H1 (cell line): Measurements from ENCODE around the gene GALNT15. TPM values are rescaled to one million over a fixed set of nuclear protein-coding genes. Genes with fewer than 3 reads are reported as not detected.

Source experiments
- CTCF ChIA-PET: fragments of 300-600 bp; sonication (Branson Sonifier 250); formaldehyde crosslinking; loops from one replicate; lab custom pipeline; 2021; ENCODE audit not compliant: partially characterized antibody; lab: Charles Lee
- POLR2A ChIA-PET: fragments of 300-600 bp; sonication (Branson Sonifier 250); formaldehyde crosslinking; loops from one replicate; lab custom pipeline; 2021; ENCODE audit warnings: inconsistent platforms; ENCODE audit not compliant: partially characterized antibody; lab: Charles Lee
- DNase-seq, 2 experiments: peaks; one replicate each; pipeline versions ENCODE4 v3.0.0 to v3.0.0-alpha.2; 2010 to 2022; ENCODE audit warnings: low spot score in 2 of 2, low read depth in 1 of 2, mixed read lengths in 1 of 2
- FAIRE-seq: peaks from 2 replicates; lab custom pipeline; 2011; peaks lifted over from hg19 to GRCh38; lab: Jason Lieb, UNC
- H2AFZ ChIP-seq: 2 replicates; pipeline ENCODE4 v1.8.1; 2012; ENCODE audit warnings: low read length, inconsistent platforms
- H2AK5ac ChIP-seq: 2 replicates; pipeline ENCODE4 v1.6.1; 2013; ENCODE audit warnings: low read depth, low read length
- H2BK120ac ChIP-seq: replicated peaks from 2 replicates; pipeline ENCODE3; 2013; ENCODE audit warnings: low read depth, low read length, inconsistent platforms
- H2BK12ac ChIP-seq: 2 replicates; pipeline ENCODE4 v1.6.1; 2013; ENCODE audit warnings: low read depth, low read length
- H2BK15ac ChIP-seq: 2 replicates; pipeline ENCODE4 v1.6.1; 2013; ENCODE audit warnings: low read length
- H2BK20ac ChIP-seq: 2 replicates; pipeline ENCODE4 v1.6.1; 2013; ENCODE audit warnings: low read length
- H2BK5ac ChIP-seq: 2 replicates; pipeline ENCODE4 v1.6.1; 2013; ENCODE audit warnings: low read depth, low read length
- H3K14ac ChIP-seq: 2 replicates; pipeline ENCODE4 v1.6.1; 2013; ENCODE audit warnings: inconsistent platforms; ENCODE audit not compliant: insufficient read length
- H3K18ac ChIP-seq: 2 replicates; pipeline ENCODE4 v1.6.1; 2013; ENCODE audit warnings: low read length; ENCODE audit errors: extremely low read depth
- H3K23ac ChIP-seq: 2 replicates; pipeline ENCODE4 v1.6.1; 2013; ENCODE audit warnings: inconsistent platforms; ENCODE audit not compliant: insufficient read length
- H3K23me2 ChIP-seq: 2 replicates; pipeline ENCODE4 v1.6.1; 2013; ENCODE audit warnings: low read depth, low read length
- H3K27ac ChIP-seq: 2 replicates; pipeline ENCODE4 v1.6.1; 2011; ENCODE audit warnings: low read depth, low read length, inconsistent platforms
- H3K27me3 ChIP-seq, 4 experiments: replicated peaks in 1 of 4; 1 replicate in 1 of 4; 2 replicates in 3 of 4; pipeline versions ENCODE4 v1.6.1 to v1.8.1; 2011 to 2013; ENCODE audit warnings: low read length in 3 of 4, mild to moderate bottlenecking in 3 of 4, inconsistent platforms in 2 of 4, mixed read lengths in 2 of 4, moderate library complexity in 1 of 4; ENCODE audit not compliant: control insufficient read depth in 3 of 4, insufficient read depth in 3 of 4; ENCODE audit errors: extremely low read depth in 1 of 4
- H3K36me3 ChIP-seq, 4 experiments: 2 replicates each; pipeline versions ENCODE4 v1.6.1 to v1.8.1; 2011 to 2013; ENCODE audit warnings: mild to moderate bottlenecking in 4 of 4, low read length in 3 of 4, moderate library complexity in 2 of 4, control low read depth in 1 of 4, inconsistent platforms in 1 of 4; ENCODE audit not compliant: insufficient read depth in 4 of 4, control insufficient read depth in 2 of 4
- H3K4ac ChIP-seq: replicated peaks from 2 replicates; pipeline ENCODE3; 2013; ENCODE audit warnings: low read length, low read depth, mixed read lengths, inconsistent platforms; ENCODE audit not compliant: insufficient read length
- H3K4me1 ChIP-seq, 4 experiments: replicated peaks in 1 of 4; 1 replicate in 1 of 4; 2 replicates in 3 of 4; pipeline versions ENCODE4 v1.6.1 to v1.8.1; 2011 to 2013; ENCODE audit warnings: low read length in 3 of 4, inconsistent platforms in 2 of 4, mixed read lengths in 1 of 4; ENCODE audit not compliant: insufficient read depth in 4 of 4, control insufficient read depth in 3 of 4
- H3K4me2 ChIP-seq, 2 experiments: 2 replicates each; pipeline versions ENCODE4 v1.6.1 to v1.8.1; 2011 to 2013; ENCODE audit warnings: low read depth in 2 of 2, low read length in 2 of 2, control low read depth in 1 of 2, inconsistent platforms in 1 of 2, mild to moderate bottlenecking in 1 of 2; ENCODE audit not compliant: insufficient read depth in 1 of 2
- H3K4me3 ChIP-seq, 4 experiments: fragments of 200-600, 300-600 bp in 1 of 4; sonication (generic), shearing (Covaris generic), sonication (Bioruptor Twin) in 1 of 4; 2 replicates each; pipeline versions ENCODE4 v1.5.1 to v1.8.1; 2011 to 2016; ENCODE audit warnings: low read length in 4 of 4, low read depth in 3 of 4, control low read depth in 2 of 4, inconsistent platforms in 2 of 4, mild to moderate bottlenecking in 2 of 4, mixed read lengths in 1 of 4, moderate library complexity in 1 of 4; ENCODE audit not compliant: insufficient read depth in 2 of 4; ENCODE audit errors: extremely low read depth in 1 of 4
- H3K56ac ChIP-seq: replicated peaks from 2 replicates; pipeline ENCODE3; 2013; ENCODE audit warnings: low read depth, mild to moderate bottlenecking, mixed read lengths, low read length, inconsistent platforms; ENCODE audit not compliant: insufficient read length
- H3K79me1 ChIP-seq: 2 replicates; pipeline ENCODE4 v1.6.1; 2013; ENCODE audit warnings: low read depth, low read length, control low read depth
- H3K79me2 ChIP-seq, 2 experiments: 2 replicates each; pipeline versions ENCODE4 v1.6.1 to v1.8.1; 2012 to 2013; ENCODE audit warnings: low read length in 2 of 2, mild to moderate bottlenecking in 2 of 2, inconsistent platforms in 1 of 2; ENCODE audit not compliant: insufficient read depth in 2 of 2, control insufficient read depth in 1 of 2
- H3K9ac ChIP-seq, 4 experiments: replicated peaks in 1 of 4; 1 replicate in 1 of 4; 2 replicates in 3 of 4; pipeline versions ENCODE4 v1.6.1 to v1.8.1; 2011 to 2013; ENCODE audit warnings: low read depth in 3 of 4, low read length in 3 of 4, control low read depth in 2 of 4, mild to moderate bottlenecking in 2 of 4, moderate library complexity in 2 of 4, inconsistent platforms in 1 of 4; ENCODE audit errors: extremely low read depth in 1 of 4
- H3K9me3 ChIP-seq, 2 experiments: 2 replicates each; pipeline versions ENCODE4 v1.6.1 to v1.8.1; 2012 to 2013; ENCODE audit warnings: mild to moderate bottlenecking in 2 of 2, moderate library complexity in 2 of 2, control low read depth in 1 of 2, inconsistent platforms in 1 of 2, low read depth in 1 of 2, low read length in 1 of 2, mixed read lengths in 1 of 2; ENCODE audit not compliant: insufficient read depth in 2 of 2
- H4K20me1 ChIP-seq, 2 experiments: replicated peaks in 1 of 2; 2 replicates each; pipeline versions ENCODE3 to v1.8.1; 2011 to 2013; ENCODE audit warnings: inconsistent platforms in 2 of 2, low read length in 2 of 2, mild to moderate bottlenecking in 1 of 2; ENCODE audit not compliant: insufficient read depth in 2 of 2, control insufficient read depth in 1 of 2
- H4K5ac ChIP-seq: 2 replicates; pipeline ENCODE4 v1.6.1; 2013; ENCODE audit warnings: low read length, low read depth, mixed read lengths, inconsistent platforms; ENCODE audit not compliant: insufficient read length
- H4K8ac ChIP-seq: 2 replicates; pipeline ENCODE4 v1.8.0; 2013; ENCODE audit warnings: mild to moderate bottlenecking, moderate library complexity, low read length, inconsistent platforms; ENCODE audit not compliant: insufficient read depth; ENCODE audit errors: extremely low read depth
- H4K91ac ChIP-seq: replicated peaks from 2 replicates; pipeline ENCODE3; 2013; ENCODE audit warnings: low read length, mixed read lengths, inconsistent platforms; ENCODE audit not compliant: insufficient read length
- CBX8 ChIP-seq: fragments of 300-800, 300-1000 bp; sonication (generic); IDR thresholded peaks from 2 replicates; pipeline ENCODE4 v1.7.1; 2016; ENCODE audit warnings: low read depth, low read length, borderline replicate concordance
- CTBP2 ChIP-seq: IDR thresholded peaks from 2 replicates; pipeline ENCODE4 v1.7.0; 2011; ENCODE audit warnings: borderline replicate concordance, mild to moderate bottlenecking, moderate library complexity, mixed read lengths, low read length; ENCODE audit not compliant: insufficient read depth, insufficient read length
- HDAC2 ChIP-seq, 2 experiments: fragments of 300-600 bp in 1 of 2; sonication (generic) in 1 of 2; IDR thresholded peaks; 2 replicates each; pipeline ENCODE4 v1.6.1; 2011 to 2012; ENCODE audit warnings: low read depth in 2 of 2, low read length in 2 of 2, mild to moderate bottlenecking in 2 of 2, moderate library complexity in 2 of 2, borderline replicate concordance in 1 of 2, inconsistent platforms in 1 of 2
- KDM4A ChIP-seq: IDR thresholded peaks from one replicate; pipeline ENCODE4 v1.7.1; 2012; ENCODE audit warnings: low read depth, mild to moderate bottlenecking, moderate library complexity, low read length, inconsistent platforms; ENCODE audit not compliant: severe bottlenecking
- MAFK ChIP-seq: IDR thresholded peaks from 2 replicates; pipeline ENCODE4 v1.6.1; 2012; ENCODE audit warnings: low read depth, mild to moderate bottlenecking, improper control_type of control experiment, low read length
- NRF1 ChIP-seq: IDR thresholded peaks from 2 replicates; pipeline ENCODE4 v1.6.1; 2011; ENCODE audit warnings: mild to moderate bottlenecking, low read depth, low read length, improper control_type of control experiment
- POLR2A ChIP-seq, 2 experiments: IDR thresholded peaks; 1 replicate in 1 of 2; 2 replicates in 1 of 2; pipeline ENCODE4 v1.6.1; 2011; ENCODE audit warnings: low read depth in 2 of 2, low read length in 2 of 2, mild to moderate bottlenecking in 2 of 2; ENCODE audit errors: control extremely low read depth in 1 of 2
- SAP30 ChIP-seq: fragments of 300-600 bp; sonication (generic); IDR thresholded peaks from 2 replicates; pipeline ENCODE4 v1.7.1; 2012; ENCODE audit warnings: low read length, moderate library complexity, mild to moderate bottlenecking, inconsistent platforms; ENCODE audit not compliant: insufficient read depth, insufficient replicate concordance
- SP1 ChIP-seq: IDR thresholded peaks from 2 replicates; pipeline ENCODE4 v1.6.1; 2011; ENCODE audit warnings: low read depth, low read length
- TCF12 ChIP-seq: IDR thresholded peaks from 2 replicates; pipeline ENCODE4 v1.6.1; 2011; ENCODE audit warnings: low read depth, mild to moderate bottlenecking, low read length
- USF2 ChIP-seq: IDR thresholded peaks from 2 replicates; pipeline ENCODE4 v1.6.1; 2011; ENCODE audit warnings: low read length, improper control_type of control experiment
- WGBS, 2 experiments: shearing (Covaris generic) in 1 of 2; methylation state at CpG; one replicate each; pipeline versions ENCODE4 v1.1.6 to v1.1.7; 2013 to 2015; ENCODE audit warnings: low lambda C conversion rate in 2 of 2, mixed read lengths in 2 of 2, inconsistent platforms in 1 of 2, low coverage in 1 of 2, missing lambda C conversion rate in 1 of 2; ENCODE audit not compliant: insufficient replicate concordance in 2 of 2, insufficient coverage in 1 of 2, insufficient read length in 1 of 2; ENCODE audit errors: extremely low coverage in 1 of 2, missing lambda C conversion rate in 1 of 2; 5-methylcytosine and 5-hydroxymethylcytosine counted together
- polyA plus RNA-seq, 7 experiments: library from polyadenylated mRNA; depleted of rRNA in 3 of 7; stranded (reverse) in 5 of 7; unstranded in 2 of 7; fragments of >200 nt in 5 of 7; fragments of 200-250 nt in 2 of 7; gene quantifications; 1 replicate in 5 of 7; 2 replicates in 1 of 7; 4 replicates in 1 of 7; pipeline versions ENCODE4 v1.2.1 to v1.2.3, GENCODE V29; 2011 to 2013; ENCODE audit warnings: missing spikeins in 2 of 7, mixed read lengths in 2 of 7
- total RNA-seq: library from RNA; stranded (reverse); fragmentation: NEBNext Ultra II Directional; extraction: Animal tissue kit (Norgen Biotek cat#: 25700); gene quantifications from 2 replicates; pipeline ENCODE4 v1.2.1, GENCODE V29; 2021

GALNT15 gene
- total and polyA plus RNA-seq, 2 of the 8 experiments (the other 6 are each of a cell fraction or from before 2014, with no cell fraction given) = 0.02 TPM; not detected in 1

DNA sequence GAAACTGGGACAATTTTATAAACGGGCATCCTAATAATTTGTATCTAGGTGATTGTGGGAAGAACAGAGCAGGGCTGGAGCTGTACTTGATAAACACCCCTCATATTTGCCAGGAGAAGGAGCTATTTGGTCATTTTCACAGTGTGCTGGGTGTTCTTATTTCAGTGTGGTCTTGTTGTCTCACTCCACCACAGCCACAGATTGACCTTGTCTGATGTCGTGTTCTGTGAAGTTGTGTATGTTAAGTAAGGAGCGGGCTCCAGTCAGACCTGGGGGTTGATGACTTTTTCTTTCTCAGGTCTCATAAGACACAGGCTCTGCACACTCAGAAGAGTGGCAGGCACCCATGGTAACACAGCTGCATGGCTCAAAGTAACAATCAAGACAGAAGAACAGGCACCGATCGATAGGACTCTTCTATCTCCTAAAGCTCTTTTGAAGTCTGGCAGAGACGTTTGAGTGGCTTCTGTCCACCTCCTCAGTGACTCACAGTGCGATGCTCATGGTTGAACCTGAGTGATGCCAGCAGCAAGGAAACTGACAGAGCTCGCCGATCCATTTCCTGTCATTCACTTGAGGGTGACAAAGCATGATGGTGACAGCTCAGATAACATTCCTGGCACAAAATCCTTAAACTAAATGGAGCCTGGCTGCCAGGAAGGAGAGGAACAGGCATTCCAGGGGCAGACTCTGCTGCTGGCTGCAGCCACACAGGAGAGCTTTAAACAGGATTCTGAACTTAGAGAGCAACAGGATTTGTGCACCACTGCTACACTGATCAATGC lies 69.4 kb downstream of the GALNT15 start:
- Histone ChIP-seq H2AFZ (no peak overlapping the region), H3K9me3 (no peaks in the 10 kb centered on the region), H3K14ac (no peak overlapping the region), H3K23ac (no peak overlapping the region), H2BK120ac (no peak overlapping the region), H2BK20ac (no peak overlapping the region), H4K91ac (no peak overlapping the region), H3K27ac (no peak overlapping the region), H3K36me3 (no peaks in the 10 kb centered on the region), H3K9ac (no peak overlapping the region), H3K4me3 (no peak overlapping the region), H4K5ac (no peak overlapping the region), H2BK5ac (no peak overlapping the region), H4K8ac (no peak overlapping the region), H3K27me3 (no peaks in the 10 kb centered on the region), H2BK15ac (no peak overlapping the region), H3K4me2 (no peak overlapping the region), H2BK12ac (no peak overlapping the region), H3K56ac (no peak overlapping the region), H3K4me1 (0 out of 7 replicates have a peak, but pooled peaks cover 0 to 4% (median 0%) of the 10 kb centered on the region in 4 experiments), H3K4ac (no peak overlapping the region), H3K23me2 (no peaks in the 10 kb centered on the region), H3K79me2 (no peaks in the 10 kb centered on the region), H3K79me1 (no peaks in the 10 kb centered on the region), H3K18ac (no peak overlapping the region), H2AK5ac (no peak overlapping the region), H4K20me1 (no peaks in the 10 kb centered on the region)
- POLR2A ChIA-PET = interaction anchor here (1.2 kb wide), 1 partner anchor 12 kb away, joined by 4 read pairs; no protein-coding TSS in a partner anchor
- CTCF ChIA-PET = interaction anchor here (0.6 to 2.9 kb wide), 13 partner anchors 8 to 982 kb away, joined by 3 to 15 read pairs (median 3); no protein-coding TSS in a partner anchor
- FAIRE-seq = no peak
- WGBS, 2 experiments = 93% methylated on average over 9 of the region's 9 CpGs; no CpG with 5 or more reads in 1 of the 2 experiments
- no peak for DNase-seq
- TF ChIP-seq CTBP2 (no peak), HDAC2 (IDR thresholded peaks at IDR 0.05; ENCODE audit: borderline replicate concordance in 1 of 2, low read depth in 2 of 2, low read length in 2 of 2) (no peak), NRF1 (no peak), USF2 (no peak), KDM4A (no peak), MAFK (no peak), SAP30 (no peak), POLR2A (IDR thresholded peaks at IDR 0.05; ENCODE audit: control extremely low read depth in 1 of 2, low read depth in 2 of 2, low read length in 2 of 2) (no peak), TCF12 (no peak), SP1 (no peak), CBX8 (no peak)
